ENCODE results near the gene CX3CL1.

DNA sequence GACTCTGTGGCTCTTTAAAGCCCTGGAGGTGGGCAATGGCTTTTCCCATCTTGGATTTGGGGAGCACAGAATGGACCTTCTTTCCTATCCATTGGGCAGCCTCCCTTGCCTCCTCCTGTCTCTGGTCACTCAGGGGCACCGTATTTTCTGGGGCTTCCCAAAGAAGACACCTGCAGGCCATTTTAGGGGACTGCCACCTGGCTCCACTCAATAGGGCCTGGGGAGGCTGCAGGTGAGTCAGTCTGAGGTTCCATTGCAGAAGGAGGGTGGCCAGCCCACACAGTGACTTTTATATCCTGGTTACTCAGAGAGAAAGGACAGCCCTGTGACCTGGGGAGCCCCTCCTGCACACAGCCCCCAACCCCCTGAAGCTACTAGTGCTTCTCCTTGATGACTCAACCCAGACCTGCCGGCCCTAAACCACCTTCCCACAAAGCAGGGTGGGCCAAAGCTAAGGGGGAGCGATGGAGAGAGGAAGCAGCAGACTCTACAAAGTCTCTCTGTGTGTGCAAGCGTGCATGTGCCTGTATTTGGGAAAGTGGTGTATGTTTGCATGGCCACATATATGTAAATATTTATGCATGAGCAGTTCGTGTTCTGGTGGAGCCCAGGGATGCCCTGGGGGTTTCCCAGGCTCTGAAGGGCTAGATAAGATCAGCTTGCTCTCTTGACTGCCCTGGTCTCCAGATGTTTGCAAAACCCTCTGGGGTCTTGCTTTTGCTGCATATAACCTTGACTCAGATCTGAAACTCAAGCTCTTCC, 5.0 kb downstream of the CX3CL1 start:
- TF ChIP-seq POLR2AphosphoS5 (IDR thresholded peaks at IDR 0.05) = peak in 1 of 2 donors; percentile 19
- TF ChIP-seq CTCF (IDR thresholded peaks at IDR 0.05) = no peak

Measured in upper lobe of left lung (tissue), 4 donors.